HepG2 (cell line): ENCODE data around the gene HMGN4. TPM values are rescaled to one million over a fixed set of nuclear protein-coding genes. Genes with fewer than 3 reads are reported as not detected.

Experiments used
- ARID5B ChIP-seq: IDR thresholded peaks from 2 replicates; pipeline ENCODE4 v1.4.0; 2020; ENCODE audit warnings: mild to moderate bottlenecking, missing genetic modification reagents
- CREM ChIP-seq, 2 experiments: sonication (generic) in 1 of 2; formaldehyde crosslinking in 1 of 2; IDR thresholded peaks; 2 replicates each; pipeline versions ENCODE4 v1.4.0 to v1.6.1; 2016 to 2020; ENCODE audit warnings: antibody characterized with exemption in 1 of 2, mild to moderate bottlenecking in 1 of 2, missing genetic modification reagents in 1 of 2
- DDIT3 ChIP-seq: sonication (generic); formaldehyde crosslinking; IDR thresholded peaks from 2 replicates; pipeline ENCODE4 v1.4.0; 2020; ENCODE audit warnings: mild to moderate bottlenecking, missing genetic modification reagents
- DRAP1 ChIP-seq: IDR thresholded peaks from 2 replicates; pipeline ENCODE4 v1.6.1; 2016; ENCODE audit warnings: missing genetic modification reagents, missing compliant biosample characterization
- E2F2 ChIP-seq: sonication (generic); formaldehyde crosslinking; IDR thresholded peaks from 2 replicates; pipeline ENCODE4 v1.4.0; 2020; ENCODE audit warnings: missing genetic modification reagents, borderline replicate concordance
- GATAD2A ChIP-seq: IDR thresholded peaks from 2 replicates; pipeline ENCODE4 v1.6.1; 2016
- IRX3 ChIP-seq: sonication (generic); formaldehyde crosslinking; IDR thresholded peaks from 2 replicates; pipeline ENCODE4 v1.8.1; 2023; ENCODE audit warnings: mild to moderate bottlenecking, low read depth, missing genetic modification reagents, borderline replicate concordance
- ISL2 ChIP-seq: sonication (generic); formaldehyde crosslinking; IDR thresholded peaks from 2 replicates; pipeline ENCODE4 v1.5.0; 2020; ENCODE audit warnings: missing genetic modification reagents
- KLF16 ChIP-seq, 2 experiments: sonication (generic) in 1 of 2; formaldehyde crosslinking in 1 of 2; IDR thresholded peaks; 2 replicates each; pipeline versions ENCODE4 v1.6.1 to v1.8.0; 2016 to 2023; ENCODE audit warnings: missing genetic modification reagents in 2 of 2, missing compliant biosample characterization in 1 of 2
- MIER3 ChIP-seq: IDR thresholded peaks from 2 replicates; pipeline ENCODE4 v1.6.1; 2016; ENCODE audit warnings: missing compliant biosample characterization, borderline replicate concordance
- MNT ChIP-seq: fragments of 450-650 bp; IDR thresholded peaks from 2 replicates; pipeline ENCODE4 v1.6.1; 2016
- NBN ChIP-seq: fragments of 450-650 bp; conservative IDR thresholded peaks from 2 replicates; pipeline ENCODE4 v1.6.1; 2017
- NR2C2 ChIP-seq: sonication (generic); formaldehyde crosslinking; IDR thresholded peaks from 2 replicates; pipeline ENCODE4 v1.4.0; 2020; ENCODE audit warnings: missing genetic modification reagents, mild to moderate bottlenecking, moderate library complexity, borderline replicate concordance
- SAP130 ChIP-seq: IDR thresholded peaks from 2 replicates; pipeline ENCODE4 v1.6.1; 2016; ENCODE audit warnings: low read depth
- ZGPAT ChIP-seq: IDR thresholded peaks from 2 replicates; pipeline ENCODE4 v1.6.1; 2016; ENCODE audit warnings: mild to moderate bottlenecking
- ZNF335 ChIP-seq: sonication (generic); formaldehyde crosslinking; IDR thresholded peaks from 2 replicates; pipeline ENCODE4 v1.4.0; 2020; ENCODE audit warnings: missing genetic modification reagents
- ZNF788 ChIP-seq: sonication (generic); formaldehyde crosslinking; IDR thresholded peaks from 2 replicates; pipeline ENCODE4 v1.5.0; 2020; ENCODE audit warnings: mild to moderate bottlenecking, missing genetic modification reagents, borderline replicate concordance
- polyA plus RNA-seq, 8 experiments: library from polyadenylated mRNA; depleted of rRNA in 3 of 8; stranded (reverse) in 7 of 8; unstranded in 1 of 8; fragments of >200 nt; fragmentation: Illumina TruSeq in 4 of 8; extraction: Trizol in 4 of 8; gene quantifications; 2 replicates each; pipeline versions ENCODE4 v1.2.1 to v1.2.3, GENCODE V29; 2011 to 2016; ENCODE audit warnings: low read depth in 4 of 8, missing spikeins in 1 of 8, mixed read lengths in 1 of 8; ENCODE audit not compliant: insufficient read depth in 1 of 8
- total RNA-seq, 5 experiments: library from RNA; depleted of rRNA; stranded (reverse); fragments of >200 nt; fragmentation: Illumina TruSeq; extraction: Trizol; gene quantifications; 2 replicates each; pipeline ENCODE4 v1.2.3, GENCODE V29; 2016; ENCODE audit warnings: low read depth in 1 of 5

The HMGN4 gene
- total and polyA plus RNA-seq, 2 of the 13 experiments (the other 11 are each of a cell fraction or from before 2014, with no cell fraction given), result 39.9 to 52.1 TPM

- TF ChIP-seq ARID5B (peak; percentile 49; the same call in 1 of the 2 replicates), DDIT3 (CRISPR knock-in tag) (no peak), ZNF788 (CRISPR knock-in tag) (no peak), NBN (no peak), MIER3 (CRISPR knock-in tag) (peak; percentile 65; the same call in 1 of the 2 replicates), GATAD2A (peak; percentile 34; the same call in 1 of the 2 replicates), ZGPAT (CRISPR knock-in tag) (peak; percentile 28; the same call in 1 of the 2 replicates), MNT (no peak), SAP130 (CRISPR knock-in tag) (0 out of 2 replicates have a peak, but pooled peaks have one; percentile 22), NR2C2 (CRISPR knock-in tag) (no peak), ISL2 (CRISPR knock-in tag) (0 out of 2 replicates have a peak, but pooled peaks have one; percentile 16), ZNF335 (CRISPR knock-in tag) (peak; percentile 61; the same call in 1 of the 2 replicates), IRX3 (CRISPR knock-in tag) (no peak), E2F2 (0 out of 2 replicates have a peak, but pooled peaks have one; percentile 36), DRAP1 (0 out of 2 replicates have a peak, but pooled peaks have one; percentile 39), CREM (IDR thresholded peaks at IDR 0.05) (0 out of 2 replicates have a peak, but pooled peaks have one; percentile 19), CREM (CRISPR knock-in tag; IDR thresholded peaks at IDR 0.05) (no peak), KLF16 (CRISPR knock-in tag; IDR thresholded peaks at IDR 0.05) (peak in 1 of 2 experiments; percentile 74; a peak in 2 of 4 replicates)
Measured at GRCh38 chr6:26594730-26595632, 56.8 kb downstream of the HMGN4 start (continued).
